Naive thymus-derived CD4-positive, alpha-beta T cell (primary cell): ENCODE results near the gene LMO7. TPM values are rescaled to one million over a fixed set of nuclear protein-coding genes. Genes with fewer than 3 reads are reported as not detected.

Experiments
- ATAC-seq: fragments of 150-1000 bp; cut with Tn5 transposase; 2 replicates; pipeline ENCODE4 v1.10.0; 2021; ENCODE audit warnings: mild to moderate bottlenecking, moderate library complexity
- CTCF ChIA-PET: fragments of 350-600 bp; sonication (Branson Sonifier 250); formaldehyde crosslinking; loops from one replicate; lab custom pipeline; 2021; ENCODE audit warnings: antibody characterized with exemption; lab: Charles Lee
- POLR2A ChIA-PET: fragments of 350-600 bp; sonication (Branson Sonifier 250); formaldehyde crosslinking; loops from one replicate; lab custom pipeline; 2021; ENCODE audit warnings: antibody characterized with exemption, inconsistent platforms; lab: Charles Lee
- DNase-seq, 9 donors: peaks; one replicate each; pipeline versions ENCODE4 v3.0.0 to v3.0.0-alpha.2; 2020 to 2022; ENCODE audit warnings: mixed read lengths in 1 of 9
- H3K27ac ChIP-seq: one replicate; pipeline ENCODE4 v1.7.0; 2013; ENCODE audit warnings: mild to moderate bottlenecking, low read depth, low read length, moderate library complexity
- H3K27me3 ChIP-seq, 2 donors: one replicate each; pipeline ENCODE4 v1.7.0; 2013; ENCODE audit warnings: low read length in 2 of 2, mild to moderate bottlenecking in 2 of 2, moderate library complexity in 2 of 2; ENCODE audit not compliant: control insufficient read depth in 2 of 2, insufficient read depth in 2 of 2
- H3K36me3 ChIP-seq, 3 experiments: 1 replicate in 2 of 3; 2 replicates in 1 of 3; pipeline ENCODE4 v1.7.0; 2013; ENCODE audit warnings: low read length in 3 of 3, mild to moderate bottlenecking in 3 of 3, moderate library complexity in 1 of 3; ENCODE audit not compliant: insufficient read depth in 3 of 3, control insufficient read depth in 2 of 3
- H3K4me1 ChIP-seq, 2 donors: one replicate each; pipeline ENCODE4 v1.7.0; 2013; ENCODE audit warnings: low read length in 2 of 2, mild to moderate bottlenecking in 2 of 2, moderate library complexity in 1 of 2; ENCODE audit not compliant: control insufficient read depth in 2 of 2, insufficient read depth in 2 of 2
- H3K4me3 ChIP-seq: 2 replicates; pipeline ENCODE4 v1.7.0; 2013; ENCODE audit warnings: mild to moderate bottlenecking, low read length
- H3K9me3 ChIP-seq, 3 experiments: 1 replicate in 2 of 3; 2 replicates in 1 of 3; pipeline ENCODE4 v1.7.0; 2013; ENCODE audit warnings: low read length in 3 of 3; ENCODE audit not compliant: control insufficient read depth in 2 of 3
- H3K27ac Mint-ChIP-seq, 9 donors: one replicate each; pipeline ENCODE4 v1.8.0; 2020 to 2022; ENCODE audit warnings: mixed read lengths in 9 of 9, mild to moderate bottlenecking in 8 of 9, moderate library complexity in 5 of 9, inconsistent platforms in 2 of 9
- H3K27me3 Mint-ChIP-seq, 5 donors: one replicate each; pipeline ENCODE4 v1.8.0; 2021 to 2022; ENCODE audit warnings: mixed read lengths in 5 of 5, mild to moderate bottlenecking in 1 of 5
- H3K36me3 Mint-ChIP-seq, 5 donors: one replicate each; pipeline ENCODE4 v1.8.0; 2020 to 2022; ENCODE audit warnings: mixed read lengths in 5 of 5, mild to moderate bottlenecking in 3 of 5, inconsistent platforms in 1 of 5
- H3K4me1 Mint-ChIP-seq, 7 donors: one replicate each; pipeline ENCODE4 v1.8.0; 2020 to 2022; ENCODE audit warnings: mixed read lengths in 7 of 7, mild to moderate bottlenecking in 3 of 7, inconsistent platforms in 1 of 7
- H3K4me3 Mint-ChIP-seq, 10 donors: one replicate each; pipeline ENCODE4 v1.8.0; 2020 to 2022; ENCODE audit warnings: mild to moderate bottlenecking in 10 of 10, mixed read lengths in 10 of 10, moderate library complexity in 6 of 10, inconsistent platforms in 2 of 10
- H3K9me3 Mint-ChIP-seq, 11 donors: one replicate each; pipeline ENCODE4 v1.8.0; 2020 to 2022; ENCODE audit warnings: mixed read lengths in 11 of 11, mild to moderate bottlenecking in 4 of 11, inconsistent platforms in 1 of 11, moderate library complexity in 1 of 11
- intact Hi-C, 2 donors: fragments of 100-400 bp; cut with micrococcal nuclease; formaldehyde crosslinking; loops; one replicate each; pipeline ENCODE4 v1.15.1; 2023
- polyA plus RNA-seq, 2 donors: library from polyadenylated mRNA; unstranded; fragments of 300-500 nt; fragmentation: Illumina TruSeq; gene quantifications; one replicate each; pipeline ENCODE4 v1.2.3, GENCODE V29; 2021
- total RNA-seq, 6 experiments: library from RNA in 5 of 6; stranded (reverse) in 5 of 6; gene quantifications; 1 replicate in 5 of 6; 2 replicates in 1 of 6; pipeline ENCODE4 v1.2.3 and lab custom pipeline; 2021 to 2026

The LMO7 gene
- total and polyA plus RNA-seq, 7 experiments from 2014 or later, result 18.0 to 68.1 (median 37.8) TPM

GRCh38 chr13:75762955-75763354 is 126.8 kb downstream of the LMO7 start:
- H3K4me1 ChIP-seq, result peaks cover 27 to 44% of the 10 kb centered on the region in 2 donors
- Mint-ChIP-seq H3K36me3 (peaks cover 0 to 19% (median 10%) of the 10 kb centered on the region in 5 donors), H3K27ac (peak overlapping the region; percentile 89 to 99 (median 97)), H3K4me1 (peaks cover 31 to 73% (median 68%) of the 10 kb centered on the region in 7 donors), H3K4me3 (peak overlapping the region; percentile 82 to 95 (median 92)), H3K9me3 (peaks cover 0 to 3% (median 0%) of the 10 kb centered on the region in 11 donors), H3K27me3 (no peaks in the 10 kb centered on the region)
- peak overlapping the region; percentile 52 for H3K4me3 ChIP-seq
- H3K36me3 ChIP-seq, result no peaks in the 10 kb centered on the region
- no peaks in the 10 kb centered on the region for H3K27me3 ChIP-seq
- peak overlapping the region; percentile 78 for H3K27ac ChIP-seq
- ChIA-PET CTCF (interaction anchor here (3.9 kb wide), 1 partner anchor 67 kb away, joined by 19 read pairs; no protein-coding TSS in a partner anchor), POLR2A (interaction anchor here (1.0 to 4.3 kb wide), 6 partner anchors 16 to 1564 kb away, joined by 3 to 81 read pairs (median 6); partner anchors contain the start of genes CLN5 and MYCBP2)
- ATAC-seq (no peak), DNase-seq (no peak)
- no peaks in the 10 kb centered on the region for H3K9me3 ChIP-seq
- intact Hi-C loops, result loop anchor here (1.0 to 10.0 kb wide), 16 partner anchors 40 to 1934 kb away; partner anchors contain the start of genes KCTD12 (in 2 of the 2), SLAIN1 (in 2 of the 2), UCHL3 (in 2 of the 2) and CLN5 (in 1 of the 2)

GRCh38 chr13:75763512-75763911 is 127.4 kb downstream of the LMO7 start:
- Histone ChIP-seq H3K9me3 (no peaks in the 10 kb centered on the region), H3K36me3 (no peaks in the 10 kb centered on the region), H3K4me3 (no peak overlapping the region), H3K27ac (peak overlapping the region; percentile 78), H3K4me1 (peaks cover 27 to 45% of the 10 kb centered on the region in 2 donors), H3K27me3 (no peaks in the 10 kb centered on the region)
- Mint-ChIP-seq H3K27ac (peak overlapping the region; percentile 36 to 99 (median 96)), H3K4me1 (peaks cover 31 to 75% (median 70%) of the 10 kb centered on the region in 7 donors), H3K27me3 (no peaks in the 10 kb centered on the region), H3K4me3 (peak overlapping the region in 9 of 10 donors; percentile 7 to 94 (median 84)), H3K36me3 (peaks cover 0 to 19% (median 10%) of the 10 kb centered on the region in 5 donors), H3K9me3 (peaks cover 0 to 3% (median 0%) of the 10 kb centered on the region in 11 donors)
- CTCF ChIA-PET, result interaction anchor here (1.7 kb wide), 1 partner anchor 47 kb away, joined by 3 read pairs; no protein-coding TSS in a partner anchor
- DNase-seq, result no peak
- ATAC-seq, result no peak
- intact Hi-C loops, result loop anchor here (2.0 to 10.0 kb wide), 14 partner anchors 66 to 1934 kb away; partner anchors contain the start of genes KCTD12 (in 2 of the 2), SLAIN1 (in 2 of the 2), UCHL3 (in 2 of the 2) and CLN5 (in 1 of the 2)
- POLR2A ChIA-PET, result interaction anchor here (1.0 to 4.3 kb wide), 5 partner anchors 16 to 1563 kb away, joined by 3 to 81 read pairs (median 4); partner anchors contain the start of gene MYCBP2

- H3K27me3 Mint-ChIP-seq, result no peaks in the 10 kb centered on the region
- H3K27ac Mint-ChIP-seq, result peak overlapping the region in 8 of 9 donors; percentile 89 to 99 (median 96)
- POLR2A ChIA-PET, result no interaction called here
- Histone ChIP-seq H3K4me1 (peaks cover 27 to 45% of the 10 kb centered on the region in 2 donors), H3K27me3 (no peaks in the 10 kb centered on the region), H3K27ac (peak overlapping the region; percentile 20), H3K4me3 (no peak overlapping the region), H3K9me3 (no peaks in the 10 kb centered on the region), H3K36me3 (no peaks in the 10 kb centered on the region)
- peaks cover 29 to 72% (median 63%) of the 10 kb centered on the region in 7 donors for H3K4me1 Mint-ChIP-seq
- no peak for ATAC-seq
- no peak for DNase-seq
- H3K4me3 Mint-ChIP-seq, result peak overlapping the region in 8 of 10 donors; percentile 7 to 92 (median 40)
- CTCF ChIA-PET, result interaction anchor here (1.7 kb wide), 1 partner anchor 46 kb away, joined by 3 read pairs; no protein-coding TSS in a partner anchor
- H3K36me3 Mint-ChIP-seq, result peaks cover 0 to 17% (median 10%) of the 10 kb centered on the region in 5 donors
- intact Hi-C loops, result loop anchor here (5.0 to 10.0 kb wide), 10 partner anchors 67 to 1933 kb away; partner anchors contain the start of genes KCTD12 (in 2 of the 2), SLAIN1 (in 2 of the 2), CLN5 (in 1 of the 2) and LMO7 (in 1 of the 2)
- H3K9me3 Mint-ChIP-seq, result peaks cover 0 to 3% (median 0%) of the 10 kb centered on the region in 11 donors
These were observed 128.3 kb downstream of the LMO7 start for GRCh38 chr13:75764251-75764925.

GRCh38 chr13:75764926-75765310 is 128.8 kb downstream of the LMO7 start:
- H3K4me1 ChIP-seq, result peaks cover 27 to 45% of the 10 kb centered on the region in 2 donors
- H3K9me3 Mint-ChIP-seq, result peaks cover 0 to 3% (median 0%) of the 10 kb centered on the region in 11 donors
- peaks cover 0 to 17% (median 10%) of the 10 kb centered on the region in 5 donors for H3K36me3 Mint-ChIP-seq
- H3K4me1 Mint-ChIP-seq, result peaks cover 29 to 71% (median 60%) of the 10 kb centered on the region in 7 donors
- H3K4me3 ChIP-seq, result no peak overlapping the region
- no peaks in the 10 kb centered on the region for H3K9me3 ChIP-seq
- H3K27ac ChIP-seq, result no peak overlapping the region
- peak overlapping the region in 5 of 9 donors; percentile 92 to 99 (median 97) for H3K27ac Mint-ChIP-seq
- ChIA-PET CTCF (interaction anchor here (0.7 to 1.7 kb wide), 2 partner anchors 17 to 46 kb away, joined by 3 read pairs; no protein-coding TSS in a partner anchor), POLR2A (no interaction called here)
- ATAC-seq (no peak), DNase-seq (no peak)
- no peaks in the 10 kb centered on the region for H3K27me3 ChIP-seq
- no peaks in the 10 kb centered on the region for H3K27me3 Mint-ChIP-seq
- no peaks in the 10 kb centered on the region for H3K36me3 ChIP-seq
- intact Hi-C loops, result loop anchor here (5.0 to 10.0 kb wide), 10 partner anchors 68 to 1932 kb away; partner anchors contain the start of genes KCTD12 (in 2 of the 2), SLAIN1 (in 2 of the 2), CLN5 (in 1 of the 2) and LMO7 (in 1 of the 2)
- peak overlapping the region in 2 of 10 donors; percentile 37 to 92 for H3K4me3 Mint-ChIP-seq

- ChIA-PET POLR2A (interaction anchor here (0.5 to 1.1 kb wide), 3 partner anchors 29 to 63 kb away, joined by 3 read pairs; no protein-coding TSS in a partner anchor), CTCF (interaction anchor here (0.6 kb wide), 1 partner anchor 35 kb away, joined by 4 read pairs; no protein-coding TSS in a partner anchor)
- intact Hi-C loops, result loop anchor here (1.0 to 10.0 kb wide), 2 partner anchors 9 to 1928 kb away; partner anchors contain the start of gene SLAIN1 (in 1 of the 2)
- Histone ChIP-seq H3K27me3 (no peaks in the 10 kb centered on the region), H3K27ac (peak overlapping the region; percentile 52), H3K9me3 (no peaks in the 10 kb centered on the region), H3K36me3 (no peaks in the 10 kb centered on the region), H3K4me3 (no peak overlapping the region), H3K4me1 (peaks cover 20 to 45% of the 10 kb centered on the region in 2 donors)
- peak overlapping the region; percentile 20 to 81 (median 76) for H3K4me3 Mint-ChIP-seq
- peaks cover 0 to 3% (median 0%) of the 10 kb centered on the region in 11 donors for H3K9me3 Mint-ChIP-seq
- no peaks in the 10 kb centered on the region for H3K27me3 Mint-ChIP-seq
- peaks cover 0 to 19% (median 12%) of the 10 kb centered on the region in 5 donors for H3K36me3 Mint-ChIP-seq
- H3K4me1 Mint-ChIP-seq, result peaks cover 23 to 76% (median 67%) of the 10 kb centered on the region in 7 donors
- ATAC-seq (peak; percentile 70), DNase-seq (peak in 7 of 9 donors; percentile 42 to 81 (median 69))
- peak overlapping the region in 8 of 9 donors; percentile 89 to 98 (median 94) for H3K27ac Mint-ChIP-seq
These were observed 130.5 kb downstream of the LMO7 start for GRCh38 chr13:75766636-75767035.
